HCT116 (cell line): ENCODE results near the gene NF2.
"Not testable (repeated sequence)": the region's sequence is repeated elsewhere in the genome, so short reads cannot be mapped to it uniquely, and the experiment has no call there.

ENCODE experiments used
- CEBPB ChIP-seq: IDR thresholded peaks from 2 replicates; pipeline ENCODE4 v1.6.1; 2012; ENCODE audit warnings: low read depth
- CTCF ChIP-seq, 3 experiments: fragments of 200-600 bp in 1 of 3; sonication (generic) in 1 of 3; IDR thresholded peaks in 2 of 3; conservative IDR thresholded peaks in 1 of 3; 2 replicates each; pipeline ENCODE4 v1.5.1; 2012 to 2017; ENCODE audit warnings: low read depth in 2 of 3, low read length in 2 of 3, antibody characterized with exemption in 1 of 3, borderline replicate concordance in 1 of 3, control low read depth in 1 of 3, mild to moderate bottlenecking in 1 of 3, mixed read lengths in 1 of 3, mixed run types in 1 of 3, moderate library complexity in 1 of 3; ENCODE audit not compliant: insufficient read depth in 1 of 3
- EZH2 ChIP-seq: fragments of 200-600 bp; sonication (generic); IDR thresholded peaks from 2 replicates; pipeline ENCODE4 v1.6.1; 2017; ENCODE audit warnings: antibody characterized with exemption, mixed run types
- POLR2A ChIP-seq: IDR thresholded peaks from 2 replicates; pipeline ENCODE4 v1.7.0; 2011; ENCODE audit warnings: borderline replicate concordance; ENCODE audit not compliant: insufficient read depth, insufficient read length; ENCODE audit errors: extremely low read depth
- POLR2AphosphoS5 ChIP-seq: IDR thresholded peaks from 2 replicates; pipeline ENCODE4 v1.6.1; 2011; ENCODE audit warnings: mild to moderate bottlenecking, low read depth, low read length, moderate library complexity
- RAD21 ChIP-seq: IDR thresholded peaks from 2 replicates; pipeline ENCODE4 v1.6.1; 2012; ENCODE audit warnings: low read depth, mild to moderate bottlenecking
- REST ChIP-seq: IDR thresholded peaks from 2 replicates; pipeline ENCODE4 v1.6.1; 2012; ENCODE audit warnings: low read depth
- SIN3A ChIP-seq: IDR thresholded peaks from 2 replicates; pipeline ENCODE4 v1.6.1; 2012; ENCODE audit warnings: low read depth
- SP1 ChIP-seq: IDR thresholded peaks from 2 replicates; pipeline ENCODE4 v1.6.1; 2012; ENCODE audit warnings: low read depth
- ZBTB33 ChIP-seq: IDR thresholded peaks from 2 replicates; pipeline ENCODE4 v1.6.1; 2011; ENCODE audit warnings: mild to moderate bottlenecking, low read length, moderate library complexity; ENCODE audit not compliant: insufficient replicate concordance; ENCODE audit errors: extremely low read depth

- TF ChIP-seq SIN3A; EZH2; POLR2A; CTCF (IDR thresholded peaks at IDR 0.05 in 2 of 3, conservative IDR thresholded peaks at IDR 0.05 in 1 of 3; ENCODE audit: borderline replicate concordance in 1 of 3, insufficient read depth in 1 of 3, low read depth in 2 of 3, low read length in 2 of 3); SP1; ZBTB33; REST; POLR2AphosphoS5; RAD21; CEBPB: not testable (repeated sequence)
Measured at GRCh38 chr22:29586193-29586705, 17.2 kb upstream of the NF2 start.
